ELR (cell line): Measurements from ENCODE around the gene NEURL4.

Experiments used
- DNase-seq: peaks from one replicate; pipeline ENCODE4 v3.0.0-alpha.2; 2015; ENCODE audit warnings: low read depth

Gene NEURL4

GRCh38 chr17:7304179-7304578 lies 25.0 kb downstream of the NEURL4 start:
- no peak for DNase-seq

DNA sequence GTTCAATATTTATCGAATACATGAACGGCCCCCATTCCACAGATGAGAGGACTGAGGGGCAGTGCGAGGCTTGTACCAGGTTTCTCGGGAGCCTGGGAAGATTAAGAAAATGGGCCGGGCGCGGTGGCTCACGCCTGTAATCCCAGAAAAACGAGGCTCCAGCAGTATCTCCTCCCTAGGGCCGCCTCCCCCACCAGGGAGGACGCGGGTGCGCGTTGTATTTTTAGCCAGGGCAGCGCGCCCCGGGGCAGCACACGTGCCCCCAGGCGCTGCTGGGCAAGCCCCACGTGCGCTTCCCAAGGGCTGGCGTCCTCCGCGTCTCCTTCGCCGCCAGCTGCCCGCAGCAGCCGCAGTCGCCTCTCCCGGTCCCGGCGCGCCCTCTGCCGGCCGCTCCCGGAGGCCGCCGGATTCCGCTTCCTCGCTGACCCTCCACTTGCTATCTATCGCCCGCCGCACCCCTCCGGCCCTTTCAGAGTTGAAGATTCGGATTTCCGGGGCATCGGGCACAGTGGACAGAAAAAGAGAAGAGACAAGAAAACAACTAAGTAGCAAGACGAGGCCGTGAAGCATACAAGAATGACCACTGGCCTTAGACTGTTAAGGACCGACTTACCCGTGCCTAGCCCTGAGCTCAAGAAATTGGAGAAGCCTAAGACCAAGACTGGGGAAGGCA lies 32.8 kb downstream of the NEURL4 start:
- peak; percentile 89 for DNase-seq

GRCh38 chr17:7295230-7296180 lies 33.6 kb downstream of the NEURL4 start:
- DNase-seq = no peak

DNA sequence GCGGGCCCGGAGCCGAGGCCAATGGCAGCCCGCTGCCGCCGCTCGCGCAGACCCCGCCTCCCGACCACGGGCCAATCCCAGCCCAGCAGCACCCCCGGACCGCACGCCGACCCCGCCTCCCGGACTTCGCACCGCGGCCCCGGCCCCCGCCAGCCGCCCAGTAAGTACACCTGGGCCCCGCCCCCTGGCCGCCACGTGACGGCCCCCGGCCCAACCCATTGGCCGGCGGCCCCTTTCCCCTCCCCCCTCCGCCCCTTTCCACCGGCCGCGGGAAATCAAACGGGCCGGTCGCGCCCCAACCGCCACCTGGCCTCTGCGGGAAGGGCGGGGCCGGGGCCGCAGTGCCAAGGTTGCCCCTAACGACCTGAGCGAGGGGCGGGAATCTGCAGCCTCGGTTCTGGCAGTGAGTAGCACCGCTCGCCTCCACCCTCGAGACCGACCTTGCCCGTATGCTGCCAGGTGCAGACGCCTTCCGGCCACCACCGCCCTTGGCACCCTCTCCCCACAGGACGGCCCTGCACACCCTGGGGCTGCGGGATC lies 34.5 kb downstream of the NEURL4 start, which contains the start of gene YBX2:
Gene YBX2, minus strand, starts transcription at position 26 of the 540 bp plus-strand sequence. CDS start 139 bp downstream, outside the sequence.
- peak; percentile 35 for DNase-seq

GRCh38 chr17:7293816-7294613 lies 35.1 kb downstream of the NEURL4 start:
- no peak for DNase-seq

GRCh38 chr17:7293159-7293558 lies 36.0 kb downstream of the NEURL4 start:
- DNase-seq = no peak

- no peak for DNase-seq
Observed at GRCh38 chr17:7292729-7293128, 36.4 kb downstream of the NEURL4 start.

GRCh38 chr17:7292194-7292593 lies 36.9 kb downstream of the NEURL4 start:
- no peak for DNase-seq

DNA sequence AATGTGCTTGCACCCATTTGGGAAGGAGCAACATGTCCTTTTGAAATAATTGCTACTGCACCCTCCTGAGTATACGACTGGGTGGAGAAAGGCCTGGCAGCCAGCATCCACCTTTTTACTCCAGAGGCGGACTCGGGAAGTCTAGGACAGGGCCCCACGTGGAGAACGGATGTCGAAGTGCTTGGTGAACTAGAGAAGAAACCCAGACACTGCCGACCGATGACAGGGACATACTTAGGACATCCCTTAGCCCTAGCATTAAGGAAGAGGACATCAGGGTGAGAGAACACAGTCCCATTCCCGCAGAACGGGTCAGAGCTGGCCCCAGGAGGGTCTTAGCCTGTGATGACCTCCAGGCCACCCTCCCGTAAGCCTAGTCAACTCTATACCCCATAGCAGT lies 38.5 kb downstream of the NEURL4 start:
- no peak for DNase-seq

DNA sequence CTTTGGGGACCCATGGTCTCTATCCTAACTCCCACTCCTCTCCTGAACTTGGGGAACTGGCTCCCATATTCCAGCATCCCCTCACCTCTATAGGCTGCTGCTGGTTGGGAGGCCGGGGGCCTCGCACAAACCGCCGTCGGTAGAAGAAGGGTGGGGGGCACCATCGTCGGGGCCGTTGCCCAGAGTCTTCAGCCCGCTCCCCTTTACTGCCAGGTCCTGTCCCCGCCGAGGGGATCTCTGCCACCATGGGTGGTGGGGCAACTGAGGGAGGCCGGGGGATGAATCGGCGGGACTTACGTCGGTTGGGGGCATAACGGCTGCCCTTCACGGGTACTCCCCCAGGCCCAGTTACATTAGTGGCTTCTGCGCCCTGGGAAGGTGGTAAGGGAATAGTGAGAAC lies 39.0 kb downstream of the NEURL4 start:
- DNase-seq = no peak

DNA sequence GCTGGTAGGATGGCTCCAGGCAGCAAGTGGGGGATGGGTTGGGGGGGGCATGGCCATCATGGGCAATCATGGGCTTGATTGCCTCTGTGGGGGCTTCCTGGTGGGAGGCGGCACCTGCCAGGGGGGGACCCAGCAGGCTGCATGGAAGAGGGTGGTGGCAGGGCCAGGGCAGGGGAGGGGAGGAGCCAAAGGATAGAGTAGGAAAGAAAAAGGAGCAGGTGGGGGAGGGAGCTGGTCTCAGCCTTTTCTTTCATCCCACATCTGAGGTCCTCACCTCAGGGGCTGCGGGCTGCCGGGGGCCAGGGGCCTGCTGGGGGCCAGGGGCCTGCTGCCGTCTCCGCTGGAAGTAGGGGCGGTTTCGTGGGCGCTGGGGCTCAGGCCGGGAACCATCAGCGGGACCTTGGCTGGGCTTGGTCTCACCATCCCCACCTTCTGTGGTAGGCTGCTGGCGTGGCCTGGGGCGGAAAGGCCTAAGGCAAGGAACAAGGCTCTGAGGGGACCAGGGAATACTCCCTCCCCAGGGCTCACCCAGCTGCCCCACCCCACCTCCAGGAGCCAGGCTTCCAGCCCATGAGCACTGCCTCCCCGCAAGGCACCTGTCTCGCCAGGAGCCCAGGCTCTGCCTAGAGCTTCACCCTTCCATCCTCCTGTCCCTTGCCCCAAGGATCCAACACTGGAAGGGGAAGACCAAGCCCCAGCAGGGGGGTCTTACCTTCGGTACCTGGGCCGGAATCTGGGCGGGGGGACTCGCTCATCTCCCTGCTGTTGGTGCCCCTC lies 39.7 kb downstream of the NEURL4 start:
- no peak for DNase-seq

DNA sequence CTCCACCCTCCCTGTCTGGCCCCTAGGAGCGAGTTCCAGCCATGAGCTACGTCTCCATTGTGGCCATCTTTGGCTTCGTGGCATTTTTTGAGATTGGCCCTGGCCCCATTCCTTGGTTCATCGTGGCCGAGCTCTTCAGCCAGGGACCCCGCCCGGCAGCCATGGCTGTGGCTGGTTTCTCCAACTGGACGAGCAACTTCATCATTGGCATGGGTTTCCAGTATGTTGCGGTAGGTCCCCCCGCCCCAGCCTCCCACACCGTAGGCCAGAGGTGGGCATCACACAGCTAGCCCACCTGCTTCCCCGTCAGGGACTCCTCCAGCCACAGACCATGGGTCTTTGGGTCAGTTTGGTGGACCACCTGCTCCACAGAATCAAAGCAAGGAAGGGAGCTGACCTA lies 43.5 kb downstream of the NEURL4 start:
- DNase-seq = no peak

- no peak for DNase-seq
Observed at GRCh38 chr17:7284911-7285310, 44.2 kb downstream of the NEURL4 start.

DNA sequence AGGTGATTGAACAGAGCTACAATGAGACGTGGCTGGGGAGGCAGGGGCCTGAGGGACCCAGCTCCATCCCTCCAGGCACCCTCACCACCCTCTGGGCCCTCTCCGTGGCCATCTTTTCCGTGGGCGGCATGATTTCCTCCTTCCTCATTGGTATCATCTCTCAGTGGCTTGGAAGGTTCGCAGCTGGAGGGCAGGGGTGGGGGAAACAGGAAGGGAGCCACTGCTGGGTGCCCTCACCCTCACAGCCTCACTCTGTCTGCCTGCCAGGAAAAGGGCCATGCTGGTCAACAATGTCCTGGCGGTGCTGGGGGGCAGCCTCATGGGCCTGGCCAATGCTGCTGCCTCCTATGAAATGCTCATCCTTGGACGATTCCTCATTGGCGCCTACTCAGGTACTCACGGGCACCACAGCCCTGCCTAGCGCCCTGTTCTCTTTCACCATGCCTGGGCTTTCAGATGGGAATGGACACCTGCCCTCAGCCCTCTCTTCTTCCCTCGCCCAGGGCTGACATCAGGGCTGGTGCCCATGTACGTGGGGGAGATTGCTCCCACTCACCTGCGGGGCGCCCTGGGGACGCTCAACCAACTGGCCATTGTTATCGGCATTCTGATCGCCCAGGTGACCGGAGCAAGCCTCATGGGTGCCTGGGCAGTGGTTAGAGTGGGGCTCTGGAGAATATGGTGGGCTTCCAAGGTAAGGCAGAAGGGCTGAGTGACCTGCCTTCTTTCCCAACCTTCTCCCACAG lies 45.5 kb downstream of the NEURL4 start:
- DNase-seq = no peak

GRCh38 chr17:7282752-7283321 lies 46.3 kb downstream of the NEURL4 start:
- DNase-seq = no peak

GRCh38 chr17:7281953-7282751 lies 47.0 kb downstream of the NEURL4 start:
- no peak for DNase-seq

DNA sequence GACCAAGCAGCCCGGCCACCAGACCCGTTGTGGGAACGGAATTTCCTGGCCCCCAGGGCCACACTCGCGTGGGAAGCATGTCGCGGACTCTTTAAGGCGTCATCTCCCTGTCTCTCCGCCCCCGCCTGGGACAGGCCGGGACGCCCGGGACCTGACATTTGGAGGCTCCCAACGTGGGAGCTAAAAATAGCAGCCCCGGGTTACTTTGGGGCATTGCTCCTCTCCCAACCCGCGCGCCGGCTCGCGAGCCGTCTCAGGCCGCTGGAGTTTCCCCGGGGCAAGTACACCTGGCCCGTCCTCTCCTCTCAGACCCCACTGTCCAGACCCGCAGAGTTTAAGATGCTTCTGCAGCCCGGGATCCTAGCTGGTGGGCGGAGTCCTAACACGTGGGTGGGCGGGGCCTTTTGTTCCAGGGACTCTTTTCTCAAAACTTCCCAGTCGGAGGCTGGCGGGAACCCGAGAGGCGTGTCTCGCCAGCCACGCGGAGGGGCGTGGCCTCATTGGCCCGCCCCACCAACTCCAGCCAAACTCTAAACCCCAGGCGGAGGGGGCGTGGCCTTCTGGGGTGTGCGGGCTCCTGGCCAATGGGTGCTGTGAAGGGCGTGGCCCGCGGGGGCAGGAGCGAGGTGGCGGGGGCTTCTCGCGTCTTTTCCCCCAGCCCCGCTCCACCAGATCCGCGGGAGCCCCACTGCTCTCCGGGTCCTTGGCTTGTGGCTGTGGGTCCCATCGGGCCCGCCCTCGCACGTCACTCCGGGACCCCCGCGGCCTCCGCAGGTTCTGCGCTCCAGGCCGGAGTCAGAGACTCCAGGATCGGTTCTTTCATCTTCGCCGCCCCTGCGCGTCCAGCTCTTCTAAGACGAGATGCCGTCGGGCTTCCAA lies 47.8 kb downstream of the NEURL4 start, which contains the start of gene SLC2A4:
Gene SLC2A4, plus strand, starts transcription at position 645 of the 879 bp plus-strand sequence. Its CDS starts 217 bp downstream, at position 862.
- peak; percentile 97 for DNase-seq

DNA sequence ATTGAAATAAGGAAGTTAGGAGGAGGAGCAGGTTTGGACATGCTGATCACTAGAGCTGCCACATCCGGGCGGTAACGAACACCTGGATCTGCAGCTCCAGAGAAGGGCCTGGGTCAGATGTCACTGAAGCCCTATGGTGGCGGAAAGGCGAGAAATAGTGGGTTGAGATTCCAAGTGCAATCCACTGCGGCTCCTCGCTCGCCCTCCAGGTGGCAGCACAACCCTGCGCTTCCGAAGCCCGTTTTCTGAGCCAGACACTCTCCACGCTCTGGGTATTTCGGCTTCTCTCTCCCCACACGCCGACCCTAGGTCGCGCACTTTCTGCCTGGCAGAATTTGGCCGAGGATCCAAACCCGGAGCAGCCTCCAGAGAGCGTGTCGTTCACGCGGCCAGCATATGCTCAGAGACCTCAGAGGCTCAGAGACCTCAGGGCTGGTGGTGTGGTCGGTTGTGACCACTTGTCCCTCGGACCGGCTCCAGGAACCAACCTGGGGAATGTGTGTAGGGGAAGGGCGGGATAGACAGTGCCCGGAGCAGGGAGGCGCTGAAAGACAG lies 48.5 kb downstream of the NEURL4 start:
- peak; percentile 86 for DNase-seq
